Activated CD4-positive, alpha-beta memory T cell treated with anti-CD3 and anti-CD28 coated beads for 36 hours (primary cell): Measurements from ENCODE around the gene GPR152. TPM values are rescaled to one million over a fixed set of nuclear protein-coding genes. Genes with fewer than 3 reads are reported as not detected.
"Not testable (repeated sequence)": the region's sequence is repeated elsewhere in the genome, so short reads cannot be mapped to it uniquely, and the experiment has no call there.

Source experiments
- CTCF ChIA-PET: fragments of 350-600 bp; sonication (Branson Sonifier 250); formaldehyde crosslinking; loops from one replicate; lab custom pipeline; 2021; ENCODE audit warnings: antibody characterized with exemption, inconsistent platforms; lab: Charles Lee
- POLR2A ChIA-PET: fragments of 350-600 bp; sonication (Branson Sonifier 250); formaldehyde crosslinking; loops from one replicate; lab custom pipeline; 2021; ENCODE audit warnings: antibody characterized with exemption; lab: Charles Lee
- DNase-seq: peaks from one replicate; pipeline ENCODE4 v3.0.0-alpha.2; 2020
- H3K27ac Mint-ChIP-seq: one replicate; pipeline ENCODE4 v1.8.0; 2021; ENCODE audit warnings: mixed read lengths
- H3K27me3 Mint-ChIP-seq: one replicate; pipeline ENCODE4 v1.8.0; 2021; ENCODE audit warnings: mixed read lengths
- H3K36me3 Mint-ChIP-seq: one replicate; pipeline ENCODE4 v1.8.0; 2021; ENCODE audit warnings: mixed read lengths
- H3K4me1 Mint-ChIP-seq: one replicate; pipeline ENCODE4 v1.8.0; 2021; ENCODE audit warnings: low read depth, mixed read lengths
- H3K4me3 Mint-ChIP-seq: one replicate; pipeline ENCODE4 v1.8.0; 2021; ENCODE audit warnings: mild to moderate bottlenecking, mixed read lengths
- H3K9me3 Mint-ChIP-seq: one replicate; pipeline ENCODE4 v1.8.0; 2021; ENCODE audit warnings: mixed read lengths
- intact Hi-C: fragments of 100-400 bp; cut with micrococcal nuclease; formaldehyde crosslinking; loops from one replicate; pipeline ENCODE4 v1.15.1; 2023
- total RNA-seq, 2 experiments: library from RNA; stranded (reverse); gene quantifications; one replicate each; pipeline ENCODE4 v1.2.3, GENCODE V29; 2021

The GPR152 gene
- total RNA-seq, 2 experiments from 2014 or later: not detected

DNA sequence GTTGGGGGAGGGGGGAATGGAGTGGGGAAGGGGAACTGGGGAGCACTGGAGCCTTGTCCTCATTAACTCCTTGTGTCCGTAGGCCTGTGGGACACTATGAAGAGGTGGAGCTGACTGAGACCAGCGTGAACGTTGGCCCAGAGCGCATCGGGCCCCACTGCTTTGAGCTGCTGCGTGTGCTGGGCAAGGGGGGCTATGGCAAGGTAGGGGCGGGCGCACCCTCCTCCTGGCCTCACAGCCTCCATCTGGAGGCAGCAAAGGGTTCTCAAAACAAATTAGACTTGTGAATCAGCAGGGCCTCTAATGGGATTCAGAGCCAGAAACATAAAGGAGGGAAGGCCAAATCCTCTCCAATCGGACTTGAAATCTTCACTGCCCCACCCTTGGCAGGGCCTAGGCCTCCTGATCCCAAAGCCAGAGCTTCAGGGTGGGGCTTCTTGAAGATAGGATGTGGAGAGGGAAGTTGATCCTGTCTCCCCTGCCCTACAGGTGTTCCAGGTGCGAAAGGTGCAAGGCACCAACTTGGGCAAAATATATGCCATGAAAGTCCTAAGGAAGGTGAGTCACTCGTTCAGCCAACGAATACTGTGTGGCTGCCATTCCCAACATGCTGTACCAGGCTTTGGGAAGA is 23.4 kb downstream of the GPR152 start:
- Mint-ChIP-seq H3K9me3 (no peaks in the 10 kb centered on the region), H3K27me3 (no peaks in the 10 kb centered on the region), H3K4me3 (peak overlapping the region; percentile 91), H3K27ac (peak overlapping the region; percentile 91), H3K4me1 (peaks cover 40% of the 10 kb centered on the region), H3K36me3 (peaks cover 17% of the 10 kb centered on the region)
- ChIA-PET POLR2A (interaction anchor here (0.9 to 3.2 kb wide), 9 partner anchors 8 to 1893 kb away, joined by 3 to 24 read pairs (median 4); partner anchors contain the start of genes PPP1CA, PTPRCAP and TBC1D10C), CTCF (interaction anchor here (0.8 to 2.4 kb wide), 4 partner anchors 8 to 73 kb away, joined by 3 to 8 read pairs (median 6); partner anchors contain the start of genes PPP1CA and PTPRCAP)
- intact Hi-C loops: loop anchor here (2.0 to 5.0 kb wide), 3 partner anchors 26 to 38 kb away; partner anchors contain the start of genes RAD9A and TMEM134
- no peak for DNase-seq

DNA sequence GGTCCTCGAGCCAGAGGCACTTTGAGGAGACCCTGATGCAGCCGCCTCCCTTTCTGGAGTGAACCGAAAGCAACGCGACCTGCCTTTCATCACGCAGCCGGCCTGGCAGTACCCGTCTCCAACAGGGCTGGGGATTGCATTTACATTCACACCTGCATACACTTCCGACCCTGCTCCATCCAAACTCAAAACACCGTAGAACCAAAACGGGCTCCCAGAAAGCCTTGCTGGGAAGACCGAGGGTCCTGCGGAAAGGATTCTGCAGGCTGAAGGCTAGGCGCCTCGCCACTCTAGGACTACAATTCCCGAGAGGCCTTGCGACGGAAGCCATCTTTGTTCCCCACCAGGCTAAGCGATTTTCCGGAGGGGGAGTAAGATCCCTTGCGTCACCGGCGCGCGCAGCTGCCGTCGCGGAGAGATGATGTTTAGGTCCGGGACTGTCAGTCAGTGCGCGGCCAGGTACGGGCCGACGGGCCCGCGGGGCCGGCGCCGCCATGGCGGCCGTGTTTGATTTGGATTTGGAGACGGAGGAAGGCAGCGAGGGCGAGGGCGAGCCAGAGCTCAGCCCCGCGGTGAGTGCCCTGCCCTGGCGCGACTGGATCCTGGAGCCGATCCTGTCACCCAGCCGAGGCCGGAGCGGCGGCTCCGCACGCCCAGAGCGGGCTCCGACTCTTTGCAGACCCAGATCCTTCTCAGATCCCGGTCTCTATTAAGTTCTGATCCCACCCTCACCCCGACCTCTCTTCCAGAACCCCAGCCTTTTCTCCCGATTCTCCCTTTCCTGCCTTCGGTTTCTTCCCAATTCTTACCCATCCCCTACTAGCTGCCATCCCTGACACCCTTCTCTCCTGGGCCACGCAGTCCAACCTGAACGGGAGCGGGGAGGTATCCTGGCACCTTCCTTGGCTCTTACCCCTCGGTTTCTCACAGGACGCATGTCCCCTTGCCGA is 24.2 kb downstream of the GPR152 start, which contains the start of gene RPS6KB2:
Gene RPS6KB2, plus strand, starts transcription at position 443 of the 950 bp plus-strand sequence. Its CDS starts 52 bp downstream, at position 495.
- Mint-ChIP-seq H3K4me1 (peaks cover 33% of the 10 kb centered on the region), H3K27ac (peak within 1 kb of the TSS; percentile 91), H3K36me3 (peaks cover 15% of the 10 kb centered on the region), H3K27me3 (no peaks in the 10 kb centered on the region), H3K4me3 (peak within 1 kb of the TSS; percentile 91), H3K9me3 (no peaks in the 10 kb centered on the region)
- POLR2A ChIA-PET: interaction anchor here (0.5 to 3.2 kb wide), 12 partner anchors 9 to 1892 kb away, joined by 3 to 24 read pairs (median 4); partner anchors contain the start of genes PPP1CA, PTPRCAP, TBC1D10C and TMEM134
- peak; percentile 100 for DNase-seq
- intact Hi-C loops: loop anchor here (1.0 to 5.0 kb wide), 5 partner anchors 8 to 39 kb away; partner anchors contain the start of genes PTPRCAP, RAD9A and TMEM134
- CTCF ChIA-PET: interaction anchor here (0.7 to 2.4 kb wide), 5 partner anchors 9 to 72 kb away, joined by 3 to 8 read pairs (median 5); partner anchors contain the start of genes PPP1CA and PTPRCAP

DNA sequence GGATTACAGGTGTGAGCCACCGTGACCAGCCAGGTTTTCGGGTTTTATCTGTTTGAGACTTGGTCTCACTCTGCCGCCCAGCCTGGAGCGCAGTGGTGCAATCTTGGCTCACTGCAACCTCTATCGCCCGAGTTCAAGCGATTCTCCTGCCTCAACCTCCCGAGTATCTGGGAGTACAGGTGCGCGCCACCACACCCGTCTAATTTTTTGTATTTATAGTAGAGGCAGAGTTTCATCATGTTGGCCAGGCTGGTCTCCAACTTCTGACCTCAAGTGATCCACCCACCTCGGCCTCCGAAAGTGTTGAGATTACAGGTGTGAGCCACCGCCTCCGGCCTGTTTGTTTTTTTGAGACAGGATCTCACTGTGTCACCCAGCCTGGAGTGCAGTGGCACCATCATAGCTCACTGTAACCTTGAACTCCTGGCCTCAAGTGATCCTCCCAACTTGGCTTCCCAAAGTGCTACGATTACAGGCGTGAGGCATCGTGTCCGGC is 25.1 kb downstream of the GPR152 start:
- Mint-ChIP-seq H3K27ac (peak overlapping the region; percentile 91), H3K4me1 (peaks cover 24% of the 10 kb centered on the region), H3K4me3 (peak overlapping the region; percentile 91), H3K36me3 (peaks cover 12% of the 10 kb centered on the region)
- H3K27me3 Mint-ChIP-seq, H3K9me3 Mint-ChIP-seq: not testable (repeated sequence)
- peak; percentile 63 for DNase-seq
- ChIA-PET POLR2A (interaction anchor here (0.8 to 3.2 kb wide), 6 partner anchors 10 to 150 kb away, joined by 3 to 24 read pairs (median 5); partner anchors contain the start of genes PPP1CA and PTPRCAP), CTCF (interaction anchor here (0.6 to 2.4 kb wide), 4 partner anchors 10 to 26 kb away, joined by 3 to 8 read pairs (median 6); partner anchors contain the start of genes PPP1CA and PTPRCAP)
- intact Hi-C loops: loop anchor here (5.0 kb wide), 2 partner anchors 35 to 40 kb away; partner anchors contain the start of genes RAD9A and TMEM134

GRCh38 chr11:67423891-67424613 is 28.5 kb downstream of the GPR152 start:
- CTCF ChIA-PET: interaction anchor here (1.5 to 1.7 kb wide), 2 partner anchors 23 to 41 kb away, joined by 3 read pairs; partner anchors contain the start of gene PPP1CA
- no peak for DNase-seq
- no peak overlapping the region for H3K27ac Mint-ChIP-seq
- POLR2A ChIA-PET: no interaction called here
- H3K27me3 Mint-ChIP-seq: no peaks in the 10 kb centered on the region
- H3K36me3 Mint-ChIP-seq: peaks cover 2% of the 10 kb centered on the region
- no peaks in the 10 kb centered on the region for H3K9me3 Mint-ChIP-seq
- H3K4me3 Mint-ChIP-seq: no peak overlapping the region
- H3K4me1 Mint-ChIP-seq: peaks cover 24% of the 10 kb centered on the region
- intact Hi-C loops: no loop called here

- Mint-ChIP-seq H3K27ac (no peak overlapping the region), H3K36me3 (no peaks in the 10 kb centered on the region), H3K9me3 (no peaks in the 10 kb centered on the region), H3K4me3 (no peak overlapping the region), H3K4me1 (peaks cover 27% of the 10 kb centered on the region), H3K27me3 (no peaks in the 10 kb centered on the region)
- ChIA-PET POLR2A (interaction anchor here (1.2 kb wide), 1 partner anchor 14 kb away, joined by 4 read pairs; the partner anchor contains the start of gene PTPRCAP), CTCF (interaction anchor here (1.5 to 1.7 kb wide), 2 partner anchors 22 to 41 kb away, joined by 3 read pairs; partner anchors contain the start of gene PPP1CA)
- intact Hi-C loops: no loop called here
- DNase-seq: no peak
Measured at GRCh38 chr11:67423466-67423865, 29.1 kb downstream of the GPR152 start.

DNA sequence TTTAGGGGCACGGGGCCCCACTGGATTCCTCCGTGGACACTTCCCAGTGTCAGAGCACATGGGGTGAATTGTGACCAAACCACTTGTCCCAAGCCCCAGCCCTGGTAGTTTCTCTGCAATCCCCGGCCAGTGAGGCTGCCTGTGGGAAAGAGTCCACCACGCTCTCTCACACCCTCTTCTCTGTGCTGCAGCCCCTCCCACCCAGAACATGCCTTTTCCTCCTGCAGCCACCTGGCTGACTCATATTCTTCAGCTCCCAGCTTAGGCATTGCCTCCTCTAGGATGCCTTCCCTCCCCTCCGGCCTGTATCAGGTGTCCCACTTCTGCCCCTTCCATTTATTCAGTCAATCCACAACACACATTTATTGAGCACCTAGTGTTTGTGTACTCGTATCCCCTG is 29.6 kb downstream of the GPR152 start:
- H3K4me1 Mint-ChIP-seq: peaks cover 33% of the 10 kb centered on the region
- no peaks in the 10 kb centered on the region for H3K36me3 Mint-ChIP-seq
- DNase-seq: no peak
- no peaks in the 10 kb centered on the region for H3K27me3 Mint-ChIP-seq
- no peak overlapping the region for H3K4me3 Mint-ChIP-seq
- no peaks in the 10 kb centered on the region for H3K9me3 Mint-ChIP-seq
- POLR2A ChIA-PET: interaction anchor here (1.2 kb wide), 1 partner anchor 15 kb away, joined by 4 read pairs; the partner anchor contains the start of gene PTPRCAP
- no peak overlapping the region for H3K27ac Mint-ChIP-seq
- intact Hi-C loops: no loop called here
- CTCF ChIA-PET: interaction anchor here (1.5 to 1.7 kb wide), 2 partner anchors 22 to 40 kb away, joined by 3 read pairs; partner anchors contain the start of gene PPP1CA

DNA sequence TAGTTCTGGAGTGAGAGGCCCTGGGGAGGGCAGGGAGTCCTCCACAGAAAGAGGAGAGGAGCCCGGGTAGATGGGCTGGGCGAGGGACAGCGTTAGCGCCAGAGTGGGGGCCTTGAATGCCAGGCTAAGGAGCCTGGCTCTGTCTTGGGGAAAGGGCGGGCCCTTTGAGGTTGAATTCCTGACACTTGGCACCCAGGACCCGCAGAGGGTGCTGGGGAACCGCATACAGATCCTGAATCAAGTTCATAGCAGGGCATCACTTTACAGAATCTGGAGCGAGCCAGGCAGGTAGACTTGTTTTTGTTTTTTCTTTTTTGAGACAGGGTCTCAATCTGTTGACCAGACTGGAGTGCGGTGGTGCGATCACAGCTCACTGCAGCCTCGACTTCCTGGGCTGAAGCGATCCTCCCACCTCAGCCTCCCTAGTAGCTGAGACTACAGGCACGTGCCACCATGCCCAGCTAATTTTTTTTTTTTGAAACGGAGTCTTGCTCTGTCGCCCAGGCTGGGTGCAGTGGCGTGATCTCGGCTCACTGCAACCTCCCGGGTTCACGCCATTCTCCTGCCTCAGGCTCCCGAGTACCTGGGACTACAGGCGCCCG is 31.0 kb downstream of the GPR152 start:
- Mint-ChIP-seq H3K9me3 (no peaks in the 10 kb centered on the region), H3K36me3 (no peaks in the 10 kb centered on the region), H3K4me3 (peak overlapping the region; percentile 64), H3K27me3 (no peaks in the 10 kb centered on the region), H3K27ac (peak overlapping the region; percentile 46), H3K4me1 (peaks cover 34% of the 10 kb centered on the region)
- POLR2A ChIA-PET: interaction anchor here (0.6 to 1.9 kb wide), 6 partner anchors 10 to 44 kb away, joined by 3 to 21 read pairs (median 6); partner anchors contain the start of genes CORO1B and TBC1D10C
- CTCF ChIA-PET: interaction anchor here (1.5 kb wide), 1 partner anchor 21 kb away, joined by 8 read pairs; the partner anchor contains the start of gene PPP1CA
- DNase-seq: no peak
- intact Hi-C loops: loop anchor here (2.0 kb wide), 1 partner anchor 19 kb away; no protein-coding TSS in a partner anchor

DNA sequence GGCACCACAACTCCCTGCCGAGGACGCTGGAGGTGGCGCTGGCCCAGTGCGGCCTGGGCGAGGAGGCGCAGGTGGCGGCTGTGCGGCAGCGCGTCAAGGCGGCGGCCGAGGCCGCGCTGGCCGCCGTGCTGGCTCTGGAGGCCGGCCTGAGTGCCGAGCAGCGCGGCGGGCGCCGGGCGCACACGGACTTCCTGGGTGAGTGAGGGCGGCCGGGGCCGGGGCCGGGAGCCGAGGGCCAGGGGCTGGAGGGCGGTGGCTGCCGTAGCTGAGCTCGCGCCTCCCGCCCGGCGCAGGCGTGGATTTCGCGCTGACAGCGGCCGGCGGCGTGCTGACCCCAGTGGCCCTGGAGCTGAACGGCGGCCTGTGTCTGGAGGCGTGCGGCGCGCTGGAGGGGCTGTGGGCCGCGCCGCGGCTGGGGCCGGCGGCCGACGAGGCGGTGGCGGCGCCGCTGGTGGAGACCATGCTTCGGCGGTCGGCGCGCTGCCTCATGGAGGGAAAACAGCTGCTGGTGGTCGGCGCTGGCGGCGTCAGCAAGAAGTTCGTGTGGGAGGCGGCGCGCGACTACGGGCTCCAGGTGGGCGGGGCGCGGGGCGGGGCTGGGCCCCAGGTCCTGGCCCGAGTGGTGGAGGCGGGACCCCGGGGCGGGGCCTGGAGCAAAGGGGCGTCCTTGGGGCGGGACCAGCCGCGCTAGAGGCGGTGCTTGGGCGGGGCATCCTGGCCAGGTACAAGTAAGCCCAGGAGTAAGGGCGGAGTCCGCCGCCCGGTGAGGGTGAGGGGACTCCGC is 31.7 kb downstream of the GPR152 start:
- H3K4me3 Mint-ChIP-seq: peak overlapping the region; percentile 74
- no peaks in the 10 kb centered on the region for H3K27me3 Mint-ChIP-seq
- CTCF ChIA-PET: interaction anchor here (0.7 to 1.6 kb wide), 4 partner anchors 16 to 64 kb away, joined by 3 to 8 read pairs (median 4); partner anchors contain the start of genes PPP1CA and TBC1D10C
- H3K36me3 Mint-ChIP-seq: no peaks in the 10 kb centered on the region
- intact Hi-C loops: loop anchor here (1.0 to 2.0 kb wide), 2 partner anchors 7 to 18 kb away; partner anchors contain the start of gene RPS6KB2
- peak overlapping the region; percentile 69 for H3K27ac Mint-ChIP-seq
- no peaks in the 10 kb centered on the region for H3K9me3 Mint-ChIP-seq
- peak; percentile 98 for DNase-seq
- POLR2A ChIA-PET: interaction anchor here (0.6 to 1.9 kb wide), 11 partner anchors 9 to 48 kb away, joined by 3 to 21 read pairs (median 5); partner anchors contain the start of genes CORO1B, PTPRCAP, TBC1D10C and TMEM134
- peaks cover 41% of the 10 kb centered on the region for H3K4me1 Mint-ChIP-seq

GRCh38 chr11:67420147-67420645 is 32.3 kb downstream of the GPR152 start:
- H3K27ac Mint-ChIP-seq: peak overlapping the region; percentile 69
- H3K27me3 Mint-ChIP-seq: no peaks in the 10 kb centered on the region
- H3K4me1 Mint-ChIP-seq: peaks cover 42% of the 10 kb centered on the region
- CTCF ChIA-PET: interaction anchor here (0.7 to 1.6 kb wide), 7 partner anchors 13 to 64 kb away, joined by 3 to 8 read pairs (median 3); partner anchors contain the start of genes PPP1CA and TBC1D10C
- H3K9me3 Mint-ChIP-seq: no peaks in the 10 kb centered on the region
- POLR2A ChIA-PET: interaction anchor here (0.6 to 1.9 kb wide), 10 partner anchors 9 to 64 kb away, joined by 3 to 21 read pairs (median 6); partner anchors contain the start of genes CORO1B, PTPRCAP and TMEM134
- no peak for DNase-seq
- intact Hi-C loops: loop anchor here (1.0 to 2.0 kb wide), 2 partner anchors 8 to 17 kb away; partner anchors contain the start of gene RPS6KB2
- peak overlapping the region; percentile 74 for H3K4me3 Mint-ChIP-seq
- no peaks in the 10 kb centered on the region for H3K36me3 Mint-ChIP-seq
